Keratinocyte (primary cell): ENCODE data around the gene GOLGA6B. TPM values are rescaled to one million over a fixed set of nuclear protein-coding genes. Genes with fewer than 3 reads are reported as not detected.
A peak's percentile ranks its signal among the peaks of the same experiment; 100 is the strongest.
"Not testable (repeated sequence)": the region's sequence is repeated elsewhere in the genome, so short reads cannot be mapped to it uniquely, and the experiment has no call there.

Experiments
- DNase-seq: peaks from one replicate; pipeline ENCODE4 v3.0.0-alpha.2; 2011; ENCODE audit warnings: low read depth, missing footprints, low spot score
- FAIRE-seq: peaks from 2 replicates; lab custom pipeline; 2011; peaks lifted over from hg19 to GRCh38; lab: Jason Lieb, UNC
- H2AFZ ChIP-seq: 2 replicates; pipeline ENCODE4 v1.6.0; 2012; ENCODE audit warnings: low read length, control low read depth, inconsistent platforms; ENCODE audit not compliant: control insufficient read depth
- H3K27ac ChIP-seq: 2 replicates; pipeline ENCODE4 v1.5.1; 2011; ENCODE audit warnings: low read length; ENCODE audit not compliant: control insufficient read depth, insufficient read depth
- H3K27me3 ChIP-seq: 3 replicates; pipeline ENCODE4 v1.6.0; 2011; ENCODE audit warnings: low read length; ENCODE audit not compliant: control insufficient read depth, insufficient read depth; ENCODE audit errors: extremely low read depth
- H3K36me3 ChIP-seq, 2 experiments: 2 replicates in 1 of 2; 3 replicates in 1 of 2; pipeline ENCODE4 v1.5.1; 2011; ENCODE audit warnings: low read length in 2 of 2, mild to moderate bottlenecking in 1 of 2; ENCODE audit not compliant: control insufficient read depth in 2 of 2, insufficient read depth in 2 of 2; ENCODE audit errors: extremely low read depth in 1 of 2
- H3K4me1 ChIP-seq: 3 replicates; pipeline ENCODE4 v1.5.1; 2011; ENCODE audit warnings: low read length; ENCODE audit not compliant: control insufficient read depth, insufficient read depth; ENCODE audit errors: extremely low read depth
- H3K4me2 ChIP-seq: 3 replicates; pipeline ENCODE4 v1.6.0; 2011; ENCODE audit warnings: low read depth, low read length; ENCODE audit not compliant: control insufficient read depth, insufficient read depth; ENCODE audit errors: extremely low read depth
- H3K4me3 ChIP-seq, 3 experiments: fragments of 200-600 bp in 1 of 3; sonication (generic) in 1 of 3; 2 replicates in 2 of 3; 3 replicates in 1 of 3; pipeline ENCODE4 v1.5.1; 2011 to 2016; ENCODE audit warnings: low read length in 3 of 3, mild to moderate bottlenecking in 3 of 3, control low read depth in 2 of 3, inconsistent platforms in 1 of 3, low read depth in 1 of 3, mixed read lengths in 1 of 3, mixed run types in 1 of 3, moderate library complexity in 1 of 3; ENCODE audit not compliant: control insufficient read depth in 2 of 3, insufficient read depth in 2 of 3; ENCODE audit errors: extremely low read depth in 1 of 3
- H3K79me2 ChIP-seq: 2 replicates; pipeline ENCODE4 v1.6.0; 2012; ENCODE audit warnings: low read length; ENCODE audit not compliant: control insufficient read depth, insufficient read depth
- H3K9ac ChIP-seq: 3 replicates; pipeline ENCODE4 v1.6.0; 2011; ENCODE audit warnings: low read length; ENCODE audit not compliant: control insufficient read depth, insufficient read depth; ENCODE audit errors: extremely low read depth
- H3K9me1 ChIP-seq: 3 replicates; pipeline ENCODE4 v1.6.0; 2011; ENCODE audit warnings: low read length; ENCODE audit not compliant: control insufficient read depth, insufficient read depth; ENCODE audit errors: extremely low read depth
- H3K9me3 ChIP-seq: 2 replicates; pipeline ENCODE4 v1.5.1; 2012; ENCODE audit warnings: low read depth, low read length; ENCODE audit not compliant: control insufficient read depth
- H4K20me1 ChIP-seq: 3 replicates; pipeline ENCODE4 v1.6.0; 2011; ENCODE audit warnings: low read length; ENCODE audit not compliant: control insufficient read depth, insufficient read depth; ENCODE audit errors: extremely low read depth
- dilution Hi-C: fragments of 300-500 bp; cut with MboI; formaldehyde crosslinking; loops from one replicate; pipeline ENCODE4 v1.7.0; 2020; ENCODE audit warnings: low sequenced_read_pairs; ENCODE audit not compliant: extremely low pct_ligation_motif_present
- polyA plus RNA-seq, 5 experiments: library from polyadenylated mRNA; depleted of rRNA in 3 of 5; stranded (reverse) in 3 of 5; stranded (forward) in 1 of 5; unstranded in 1 of 5; fragments of >200 nt; gene quantifications; 1 replicate in 1 of 5; 2 replicates in 3 of 5; 3 replicates in 1 of 5; pipeline versions ENCODE4 v1.2.1 to v1.2.3, GENCODE V29; 2011 to 2012; ENCODE audit warnings: missing spikeins in 2 of 5, low read depth in 1 of 5, low replicate concordance in 1 of 5
- TF ChIP-seq, protein P1 (sequence below), 3 experiments: IDR thresholded peaks in 1 of 3; conservative IDR thresholded peaks in 1 of 3; optimal IDR thresholded peaks in 1 of 3; 2 replicates in 2 of 3; 3 replicates in 1 of 3; pipeline versions ENCODE3 to v1.5.1; 2011; ENCODE audit warnings: low read length in 3 of 3, mild to moderate bottlenecking in 3 of 3, moderate library complexity in 2 of 3, control low read depth in 1 of 3, inconsistent platforms in 1 of 3; ENCODE audit not compliant: insufficient read depth in 2 of 3; ENCODE audit errors: extremely low read depth in 1 of 3

The GOLGA6B gene
- polyA plus RNA-seq, 1 donor (not counting 4 experiments of a cell fraction or from before 2014, with no cell fraction given): not detected

DNA sequence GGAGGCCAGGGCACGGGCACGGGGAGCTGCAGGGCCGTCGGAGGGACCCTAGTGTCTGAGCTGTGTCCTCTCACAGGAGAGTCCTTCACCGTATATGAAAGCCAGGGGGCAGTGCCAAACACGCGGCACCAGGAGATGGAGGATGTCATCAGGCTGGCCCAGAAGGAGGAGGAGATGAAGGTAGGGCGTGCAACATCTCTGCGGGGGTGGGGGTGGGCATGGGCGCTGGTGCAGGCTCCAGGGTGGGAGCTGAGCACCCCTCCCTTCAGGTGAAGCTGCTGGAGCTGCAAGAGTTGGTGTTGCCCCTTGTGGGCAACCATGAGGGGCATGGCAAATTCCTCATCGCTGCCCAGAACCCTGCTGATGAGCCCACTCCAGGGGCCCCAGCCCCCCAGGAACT is 11.2 kb downstream of the GOLGA6B start:
- H3K4me3 ChIP-seq, dilution Hi-C loops: not testable (repeated sequence)

DNA sequence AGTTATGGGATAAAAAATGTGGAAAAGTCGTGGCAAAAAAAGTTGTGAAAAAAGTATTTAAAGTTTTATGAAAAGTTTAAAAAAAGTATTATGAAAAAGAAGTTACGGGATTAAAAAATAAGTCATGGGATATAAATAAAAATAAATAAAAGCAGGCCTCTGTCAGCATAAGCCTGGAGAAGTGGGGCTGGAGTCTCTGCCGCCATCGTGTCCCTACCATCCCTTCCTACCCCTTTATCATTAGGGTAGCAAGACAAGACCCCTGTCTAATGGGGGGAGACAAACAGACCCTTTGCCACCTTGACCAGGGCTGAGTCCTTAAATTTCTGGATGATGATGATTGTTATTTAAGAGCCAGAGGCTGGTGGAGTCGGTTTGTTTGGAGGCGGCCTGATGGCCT is 15.3 kb downstream of the GOLGA6B start:
- H3K79me2 ChIP-seq, H2AFZ ChIP-seq, H3K9me3 ChIP-seq, FAIRE-seq, H3K27me3 ChIP-seq, H4K20me1 ChIP-seq, H3K9me1 ChIP-seq, dilution Hi-C loops, H3K36me3 ChIP-seq, DNase-seq, H3K4me2 ChIP-seq, H3K27ac ChIP-seq, H3K4me3 ChIP-seq, H3K4me1 ChIP-seq, H3K9ac ChIP-seq: not testable (repeated sequence)

More for the DNA sequence above, 11.2 kb downstream of the GOLGA6B start:
- not testable (repeated sequence) for H3K79me2 ChIP-seq, DNase-seq, H3K36me3 ChIP-seq, H3K4me1 ChIP-seq, H3K9me1 ChIP-seq, FAIRE-seq, H3K4me2 ChIP-seq, H2AFZ ChIP-seq, H3K27me3 ChIP-seq, H3K9ac ChIP-seq, H3K27ac ChIP-seq, H4K20me1 ChIP-seq, H3K9me3 ChIP-seq

DNA sequence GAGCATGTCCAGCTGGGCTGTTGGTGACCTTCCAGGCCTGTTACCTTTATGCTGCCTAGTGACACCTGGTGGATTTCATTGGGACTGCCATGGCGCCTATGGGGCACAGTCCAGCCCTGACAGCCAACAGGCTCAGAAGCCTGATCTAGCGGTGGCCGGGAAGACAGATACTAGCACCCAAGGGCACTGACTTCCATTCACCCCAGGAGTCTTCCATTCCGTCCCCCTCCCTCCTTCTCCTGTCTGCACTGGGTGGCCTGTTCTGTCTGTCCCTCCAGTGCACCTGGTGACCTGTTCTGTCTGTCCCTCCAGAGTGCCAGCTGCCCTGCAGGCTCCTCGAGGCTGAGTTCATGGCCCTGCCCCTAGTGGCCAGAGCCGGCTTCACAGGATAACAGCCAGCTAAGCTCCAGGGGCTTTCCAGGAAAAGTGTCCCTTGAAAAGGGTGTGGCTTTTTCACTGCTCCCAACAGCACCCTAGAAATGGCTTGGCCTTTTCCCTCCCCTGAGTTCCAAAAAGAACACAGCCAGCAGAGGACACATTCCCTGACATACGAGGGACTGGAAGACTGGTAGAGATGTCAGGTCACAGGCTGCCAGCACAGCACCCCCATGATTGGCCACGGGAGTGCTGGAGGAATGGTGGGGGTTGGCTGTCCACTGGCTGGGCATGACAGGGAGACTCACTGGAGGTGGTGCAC is 16.3 kb downstream of the GOLGA6B start:
- Histone ChIP-seq H3K4me2 (peak overlapping the region; percentile 69), H3K4me3 (peak overlapping the region in 1 of 3 experiments; percentile 46), H2AFZ (peak overlapping the region; percentile 86)
- H4K20me1 ChIP-seq, H3K9me3 ChIP-seq, H3K27me3 ChIP-seq, H3K79me2 ChIP-seq, H3K4me1 ChIP-seq, DNase-seq, dilution Hi-C loops, H3K27ac ChIP-seq, H3K9ac ChIP-seq, H3K9me1 ChIP-seq, H3K36me3 ChIP-seq: not testable (repeated sequence)
- peak; percentile 78 for FAIRE-seq
- TF ChIP-seq, protein P1, sequence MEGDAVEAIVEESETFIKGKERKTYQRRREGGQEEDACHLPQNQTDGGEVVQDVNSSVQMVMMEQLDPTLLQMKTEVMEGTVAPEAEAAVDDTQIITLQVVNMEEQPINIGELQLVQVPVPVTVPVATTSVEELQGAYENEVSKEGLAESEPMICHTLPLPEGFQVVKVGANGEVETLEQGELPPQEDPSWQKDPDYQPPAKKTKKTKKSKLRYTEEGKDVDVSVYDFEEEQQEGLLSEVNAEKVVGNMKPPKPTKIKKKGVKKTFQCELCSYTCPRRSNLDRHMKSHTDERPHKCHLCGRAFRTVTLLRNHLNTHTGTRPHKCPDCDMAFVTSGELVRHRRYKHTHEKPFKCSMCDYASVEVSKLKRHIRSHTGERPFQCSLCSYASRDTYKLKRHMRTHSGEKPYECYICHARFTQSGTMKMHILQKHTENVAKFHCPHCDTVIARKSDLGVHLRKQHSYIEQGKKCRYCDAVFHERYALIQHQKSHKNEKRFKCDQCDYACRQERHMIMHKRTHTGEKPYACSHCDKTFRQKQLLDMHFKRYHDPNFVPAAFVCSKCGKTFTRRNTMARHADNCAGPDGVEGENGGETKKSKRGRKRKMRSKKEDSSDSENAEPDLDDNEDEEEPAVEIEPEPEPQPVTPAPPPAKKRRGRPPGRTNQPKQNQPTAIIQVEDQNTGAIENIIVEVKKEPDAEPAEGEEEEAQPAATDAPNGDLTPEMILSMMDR (optimal IDR thresholded peaks at IDR 0.05 in 1 of 3, IDR thresholded peaks at IDR 0.05 in 1 of 3, conservative IDR thresholded peaks at IDR 0.05 in 1 of 3; ENCODE audit: extremely low read depth in 1 of 3, insufficient read depth in 2 of 3, low read length in 3 of 3): peak in 2 of 3 experiments; percentile 42 to 70
